SK-N-MC (cell line): Measurements from ENCODE around the gene FBXO8.
A peak's percentile ranks its signal among the peaks of the same experiment; 100 is the strongest.

Experiments
- DNase-seq: peaks from one replicate; pipeline ENCODE4 v3.0.0-alpha.2; 2011; ENCODE audit warnings: low read depth, low spot score
- H3K27ac ChIP-seq: fragments of 200-600 bp; sonication (generic); 2 replicates; pipeline ENCODE4 v1.5.1; 2016; ENCODE audit warnings: mixed run types
- H3K36me3 ChIP-seq: fragments of 200-600 bp; sonication (generic); 2 replicates; pipeline ENCODE4 v1.6.1; 2017; ENCODE audit warnings: antibody characterized with exemption, low read length, mixed read lengths; ENCODE audit not compliant: insufficient read depth
- H3K4me3 ChIP-seq: fragments of 200-600 bp; sonication (generic); 2 replicates; pipeline ENCODE4 v1.5.1; 2016
- H3K9ac ChIP-seq: fragments of 200-600 bp; sonication (generic); 2 replicates; pipeline ENCODE4 v1.8.0; 2017; ENCODE audit warnings: mixed run types, mixed read lengths; ENCODE audit not compliant: insufficient read length
- H3K9me3 ChIP-seq: fragments of 200-600 bp; sonication (generic); 2 replicates; pipeline ENCODE4 v1.6.1; 2017; ENCODE audit warnings: low read depth, mild to moderate bottlenecking, antibody characterized with exemption, low read length, moderate library complexity, mixed read lengths
- EZH2 ChIP-seq: fragments of 200-600 bp; sonication (generic); IDR thresholded peaks from one replicate; pipeline ENCODE4 v1.6.1; 2017; ENCODE audit warnings: antibody characterized with exemption
- FOXP2 ChIP-seq: optimal IDR thresholded peaks from 2 replicates; pipeline ENCODE3; 2011; ENCODE audit warnings: mild to moderate bottlenecking, moderate library complexity; ENCODE audit not compliant: insufficient read depth; ENCODE audit errors: extremely low read length, control extremely low read depth
- POLR2AphosphoS5 ChIP-seq: IDR thresholded peaks from 2 replicates; pipeline ENCODE4 v1.6.1; 2012; ENCODE audit warnings: mild to moderate bottlenecking, low read depth, low read length, borderline replicate concordance

The FBXO8 gene

DNA sequence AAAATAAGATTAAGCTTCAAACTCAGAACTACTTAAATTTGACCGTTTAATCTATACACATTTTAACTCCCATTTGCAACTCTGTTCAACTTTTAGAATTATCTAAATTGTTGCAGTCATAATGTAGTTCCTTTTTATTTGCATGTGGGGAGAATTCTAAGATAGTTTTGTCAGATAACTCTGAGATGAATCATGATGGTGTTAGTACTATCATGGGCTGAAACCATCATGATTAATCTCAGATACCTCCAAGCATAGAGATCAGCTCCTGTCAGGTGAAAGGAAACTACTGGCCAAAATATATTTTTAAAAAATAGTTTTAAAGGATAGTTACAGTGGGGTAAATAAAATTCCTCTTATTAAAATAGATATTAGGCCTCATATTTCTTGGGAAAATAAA is 39.0 kb downstream of the FBXO8 start:
- Histone ChIP-seq H3K27ac (no peak overlapping the region), H3K4me3 (no peak overlapping the region), H3K36me3 (no peaks in the 10 kb centered on the region), H3K9ac (no peak overlapping the region), H3K9me3 (no peaks in the 10 kb centered on the region)
- TF ChIP-seq FOXP2 (no peak), EZH2 (no peak), POLR2AphosphoS5 (no peak)
- no peak for DNase-seq

DNA sequence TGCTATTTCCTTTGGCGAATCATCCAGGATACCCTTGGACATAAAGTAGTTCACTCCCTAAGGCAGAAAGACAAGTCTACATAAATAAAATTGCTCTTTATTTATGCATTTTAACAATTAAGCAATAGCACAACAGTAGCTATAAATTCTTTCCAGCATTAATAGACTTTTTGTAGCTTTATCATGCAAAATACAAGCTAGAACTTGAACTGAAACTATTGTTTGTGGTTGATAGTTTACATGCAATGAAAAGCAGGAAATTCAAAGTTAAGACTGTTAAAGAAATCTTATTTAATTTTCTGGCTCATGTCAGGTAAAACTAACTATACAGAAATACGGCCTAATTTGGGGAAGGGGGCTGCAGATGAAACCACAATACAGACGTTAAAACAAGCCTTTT is 42.3 kb downstream of the FBXO8 start:
- no peak for DNase-seq
- no peak overlapping the region for H3K9ac ChIP-seq
- TF ChIP-seq EZH2: no peak
- no peak for TF ChIP-seq POLR2AphosphoS5
- no peak for TF ChIP-seq FOXP2
- no peaks in the 10 kb centered on the region for H3K9me3 ChIP-seq
- H3K27ac ChIP-seq: peak overlapping the region; percentile 29; the same call in 1 of the 2 replicates
- H3K4me3 ChIP-seq: peak overlapping the region; percentile 35; the same call in 1 of the 2 replicates
- H3K36me3 ChIP-seq: no peaks in the 10 kb centered on the region

DNA sequence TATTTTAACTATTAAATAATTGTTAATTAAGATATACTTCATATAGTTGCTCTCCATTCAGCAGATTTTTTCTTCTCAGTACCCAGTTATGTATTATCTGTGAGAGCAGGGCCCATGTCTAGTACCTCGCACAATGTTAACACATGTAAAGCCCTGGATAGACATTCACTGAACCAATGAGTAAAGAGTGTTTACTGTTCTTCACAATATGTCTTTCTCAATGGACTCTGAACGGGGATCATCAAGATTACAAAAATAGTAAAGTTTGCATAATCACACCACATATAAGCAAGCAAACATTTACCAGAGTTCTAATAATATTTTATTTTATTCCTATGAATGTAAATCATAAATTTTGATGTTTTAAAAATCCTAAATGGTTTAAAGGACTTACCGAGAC is 47.1 kb downstream of the FBXO8 start:
- no peak overlapping the region for H3K27ac ChIP-seq
- no peaks in the 10 kb centered on the region for H3K36me3 ChIP-seq
- H3K9ac ChIP-seq: no peak overlapping the region
- H3K4me3 ChIP-seq: no peak overlapping the region
- no peak for DNase-seq
- no peak for TF ChIP-seq POLR2AphosphoS5
- no peak for TF ChIP-seq EZH2
- no peak for TF ChIP-seq FOXP2
- no peaks in the 10 kb centered on the region for H3K9me3 ChIP-seq

DNA sequence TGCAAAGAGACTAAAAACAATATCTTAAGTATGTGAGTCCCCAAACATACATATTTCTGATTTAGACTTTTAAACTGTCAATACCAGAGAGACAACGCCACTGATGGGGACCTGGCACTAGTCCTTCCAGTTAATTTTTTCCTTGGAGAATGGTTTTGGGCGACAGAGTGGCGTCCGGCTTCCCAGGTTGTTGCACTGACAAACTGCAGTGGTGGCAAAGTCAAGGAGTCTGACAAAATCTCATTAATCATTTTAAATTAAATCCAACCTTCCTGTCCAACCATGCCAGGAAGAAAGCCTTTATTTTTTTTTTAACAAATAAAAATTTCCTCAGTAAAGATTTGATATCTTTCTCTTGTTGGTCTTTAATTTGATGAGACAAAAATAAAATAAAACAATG is 52.8 kb downstream of the FBXO8 start:
- H3K9me3 ChIP-seq: no peaks in the 10 kb centered on the region
- H3K9ac ChIP-seq: no peak overlapping the region
- H3K4me3 ChIP-seq: no peak overlapping the region
- no peak overlapping the region for H3K27ac ChIP-seq
- TF ChIP-seq EZH2: no peak
- TF ChIP-seq FOXP2: no peak
- no peak for TF ChIP-seq POLR2AphosphoS5
- DNase-seq: no peak
- H3K36me3 ChIP-seq: no peaks in the 10 kb centered on the region

DNA sequence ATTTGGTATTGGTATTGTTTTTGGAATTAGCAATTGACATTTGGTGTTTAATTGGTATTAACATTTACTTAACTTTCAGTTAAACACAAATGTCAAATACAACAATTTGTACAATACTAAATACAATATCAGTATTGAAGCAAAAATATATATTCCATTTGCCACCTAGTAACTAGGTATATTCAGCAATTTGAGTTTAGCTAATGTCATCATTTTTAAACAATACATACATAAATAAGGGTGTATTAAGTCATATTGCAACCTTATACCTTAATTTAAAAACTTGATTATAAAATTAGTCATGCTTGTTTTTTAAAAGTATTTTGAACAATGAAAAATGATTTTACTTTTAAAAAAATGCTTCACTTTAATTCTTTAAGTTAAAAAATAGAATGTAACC is 53.3 kb downstream of the FBXO8 start:
- TF ChIP-seq EZH2 (no peak), FOXP2 (no peak), POLR2AphosphoS5 (no peak)
- H3K9me3 ChIP-seq: no peaks in the 10 kb centered on the region
- no peak overlapping the region for H3K9ac ChIP-seq
- no peak overlapping the region for H3K27ac ChIP-seq
- no peaks in the 10 kb centered on the region for H3K36me3 ChIP-seq
- H3K4me3 ChIP-seq: no peak overlapping the region
- DNase-seq: no peak

DNA sequence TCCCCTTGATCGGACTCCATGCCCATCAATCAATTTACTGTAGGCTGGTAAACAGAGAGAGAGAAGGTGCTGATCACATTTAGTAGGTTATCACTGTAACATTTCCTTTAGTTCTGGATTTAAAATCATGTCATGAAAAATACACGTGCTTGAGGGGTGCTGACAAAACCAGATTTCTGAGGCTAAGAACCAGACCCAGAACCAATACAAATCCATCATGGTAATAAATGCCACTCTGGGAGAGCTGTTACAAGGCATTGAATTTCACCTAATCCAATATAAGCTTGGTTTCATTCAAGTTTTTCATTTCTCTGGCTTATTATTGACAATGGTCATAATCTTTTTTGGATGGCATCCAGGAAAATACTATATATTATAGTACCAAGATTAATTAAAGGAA is 54.5 kb downstream of the FBXO8 start:
- TF ChIP-seq POLR2AphosphoS5: no peak
- no peak for DNase-seq
- H3K9me3 ChIP-seq: no peaks in the 10 kb centered on the region
- no peak overlapping the region for H3K4me3 ChIP-seq
- H3K9ac ChIP-seq: no peak overlapping the region
- H3K27ac ChIP-seq: no peak overlapping the region
- H3K36me3 ChIP-seq: no peaks in the 10 kb centered on the region

DNA sequence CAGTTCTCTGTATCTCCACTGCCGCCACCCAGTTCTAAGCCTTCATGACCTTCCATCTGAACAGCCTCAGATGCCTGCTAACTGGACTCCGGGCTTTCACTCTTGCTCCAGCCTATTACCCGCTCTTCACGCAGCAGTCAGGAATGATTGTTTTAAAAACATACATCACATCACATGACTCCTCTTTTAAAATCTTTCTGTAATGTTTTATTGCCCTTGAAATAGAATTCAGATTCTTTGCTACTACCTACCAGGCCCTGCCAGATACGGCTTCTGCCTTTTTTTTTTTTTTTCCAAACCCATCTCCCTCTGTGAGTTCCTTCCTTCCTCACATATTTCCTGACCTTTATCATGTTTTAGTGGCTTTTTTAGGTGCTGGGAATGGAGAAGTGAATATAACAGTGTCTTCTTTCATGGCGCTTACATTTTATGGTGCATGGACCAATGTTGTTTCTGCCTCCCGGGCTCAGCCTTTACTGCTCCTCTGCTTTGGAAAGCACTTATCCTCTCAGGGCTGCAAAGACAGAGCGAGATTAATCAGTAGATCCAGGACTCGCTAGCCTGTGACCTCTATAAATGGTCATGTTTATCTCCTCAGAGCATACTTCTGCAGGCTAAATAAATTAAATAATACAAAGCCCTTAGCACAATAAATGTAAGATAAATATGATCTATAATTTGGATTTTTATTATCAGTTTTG is 58.0 kb downstream of the FBXO8 start:
- TF ChIP-seq POLR2AphosphoS5 (no peak), EZH2 (no peak), FOXP2 (no peak)
- H3K9me3 ChIP-seq: no peaks in the 10 kb centered on the region
- H3K4me3 ChIP-seq: no peak overlapping the region
- no peak for DNase-seq
- no peak overlapping the region for H3K27ac ChIP-seq
- H3K36me3 ChIP-seq: no peaks in the 10 kb centered on the region
- H3K9ac ChIP-seq: no peak overlapping the region

DNA sequence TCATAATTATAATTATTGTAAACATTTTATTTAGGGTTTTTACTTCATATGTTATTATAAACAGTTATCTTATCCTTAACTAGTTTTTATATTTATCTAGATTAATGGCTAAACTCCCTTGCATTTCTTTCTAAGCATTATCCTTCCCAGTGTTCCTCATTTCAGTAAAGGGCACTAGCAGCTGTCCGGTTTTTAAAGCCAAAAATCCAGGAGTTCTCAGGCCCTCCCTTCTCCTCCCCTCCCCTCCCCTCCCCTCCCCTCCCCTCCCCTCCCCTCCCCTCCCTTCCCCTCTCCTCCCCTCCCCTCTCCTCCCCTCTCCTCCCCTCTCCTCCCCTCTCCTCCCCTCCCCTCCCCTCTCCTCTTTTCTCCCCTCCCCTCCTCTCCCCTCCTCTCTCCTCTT is 58.9 kb downstream of the FBXO8 start:
- Histone ChIP-seq H3K27ac (no peak overlapping the region), H3K36me3 (no peaks in the 10 kb centered on the region), H3K4me3 (no peak overlapping the region), H3K9ac (no peak overlapping the region), H3K9me3 (no peaks in the 10 kb centered on the region)
- TF ChIP-seq POLR2AphosphoS5: no peak
- TF ChIP-seq EZH2: no peak
- no peak for TF ChIP-seq FOXP2
- no peak for DNase-seq
